Gastrocnemius medialis (tissue), 4 donors: ENCODE results near the gene TSPAN10. TPM values are rescaled to one million over a fixed set of nuclear protein-coding genes. Genes with fewer than 3 reads are reported as not detected.

ENCODE experiments used
- ATAC-seq, 2 donors: fragments of 150-250 bp; one replicate each; pipeline ENCODE4 v1.9.1; 2016
- DNase-seq, 2 donors: peaks; one replicate each; pipeline ENCODE4 v3.0.0-alpha.2; 2019
- H3K27ac ChIP-seq, 4 donors: fragments of 200-600 bp; sonication (generic); 1 replicate in 1 of 4; 2 replicates in 3 of 4; pipeline ENCODE4 v1.5.1; 2016 to 2018; ENCODE audit warnings: mild to moderate bottlenecking in 2 of 4, moderate library complexity in 1 of 4
- H3K27me3 ChIP-seq, 3 donors: fragments of 200-600 bp; sonication (generic) in 2 of 3; 1 replicate in 1 of 3; 2 replicates in 2 of 3; pipeline versions ENCODE4 v1.5.1 to v1.6.0; 2016 to 2019; ENCODE audit warnings: mild to moderate bottlenecking in 1 of 3, moderate library complexity in 1 of 3
- H3K36me3 ChIP-seq, 2 donors: fragments of 200-600 bp; sonication (generic) in 1 of 2; one replicate each; pipeline ENCODE4 v1.5.1; 2017 to 2018
- H3K4me1 ChIP-seq, 2 donors: fragments of 200-600 bp; sonication (generic) in 1 of 2; one replicate each; pipeline ENCODE4 v1.5.1; 2016 to 2017; ENCODE audit warnings: mild to moderate bottlenecking in 2 of 2
- H3K4me3 ChIP-seq, 4 donors: fragments of 200-600 bp; sonication (generic) in 3 of 4; 1 replicate in 1 of 4; 2 replicates in 3 of 4; pipeline ENCODE4 v1.5.1; 2016 to 2019; ENCODE audit warnings: mild to moderate bottlenecking in 2 of 4
- H3K9me3 ChIP-seq, 3 donors: fragments of 200-600 bp; sonication (generic) in 2 of 3; 1 replicate in 1 of 3; 2 replicates in 2 of 3; pipeline ENCODE4 v1.5.1; 2016 to 2019
- POLR2A ChIP-seq, 2 donors: fragments of 450-650 bp; IDR thresholded peaks; one replicate each; pipeline ENCODE4 v1.6.1; 2017; ENCODE audit warnings: antibody characterized with exemption in 2 of 2, mild to moderate bottlenecking in 2 of 2, moderate library complexity in 2 of 2
- in situ Hi-C, 4 donors: fragments of 200-750 bp; cut with MboI; loops; one replicate each; pipeline versions ENCODE4 v1.15.0 to v1.8.0; 2017; ENCODE audit warnings: low sequenced_read_pairs in 4 of 4
- intact Hi-C: fragments of 100-400 bp; cut with DNase I; formaldehyde crosslinking; loops from one replicate; pipeline ENCODE4 v1.15.1; 2023; ENCODE audit warnings: low total_unique reads
- total RNA-seq, 4 donors: library from RNA; depleted of rRNA; stranded (reverse); fragments of >200 nt; gene quantifications; one replicate each; pipeline versions ENCODE4 v1.1.0 to v1.2.3, GENCODE V29; 2016
- TF ChIP-seq, protein P1 (sequence below), 5 experiments: fragments of 450-650 bp in 3 of 5; fragments of 200-600 bp in 2 of 5; sonication (generic) in 2 of 5; IDR thresholded peaks in 4 of 5; conservative IDR thresholded peaks in 1 of 5; 1 replicate in 4 of 5; 2 replicates in 1 of 5; pipeline ENCODE4 v1.5.1; 2016 to 2019; ENCODE audit warnings: antibody characterized with exemption in 5 of 5, mild to moderate bottlenecking in 3 of 5, moderate library complexity in 3 of 5

TSPAN10 gene
- total RNA-seq, 4 donors from 2014 or later: 0.22 to 0.26 TPM; not detected in 2

DNA sequence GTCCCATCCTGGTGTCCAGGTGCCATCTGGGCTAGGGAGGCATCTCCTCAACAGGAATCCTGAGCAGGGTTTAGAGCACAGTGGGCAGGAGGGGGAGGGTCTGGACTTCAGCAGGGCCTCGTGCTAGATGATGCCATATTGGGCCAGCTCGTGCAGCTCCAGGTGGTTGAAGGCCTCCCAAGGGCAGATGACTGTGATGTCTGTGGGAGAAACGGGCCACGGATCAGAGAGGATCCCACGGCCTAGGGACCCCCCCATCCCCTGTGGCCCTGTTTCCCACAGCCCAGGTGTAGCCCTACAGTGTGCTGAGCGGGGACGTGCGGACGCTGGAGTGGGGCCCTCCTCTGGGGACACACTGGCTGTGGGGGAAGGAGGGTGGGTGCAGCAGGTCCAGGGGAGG, 14.0 kb downstream of the TSPAN10 start:
- Histone ChIP-seq H3K27ac (no peak overlapping the region), H3K4me1 (no peaks in the 10 kb centered on the region), H3K36me3 (no peaks in the 10 kb centered on the region), H3K9me3 (no peaks in the 10 kb centered on the region), H3K4me3 (no peak overlapping the region), H3K27me3 (peaks cover 31 to 38% (median 38%) of the 10 kb centered on the region in 3 donors)
- DNase-seq (no peak), ATAC-seq (no peak)
- TF ChIP-seq POLR2A (IDR thresholded peaks at IDR 0.05): no peak
- TF ChIP-seq, protein P1, sequence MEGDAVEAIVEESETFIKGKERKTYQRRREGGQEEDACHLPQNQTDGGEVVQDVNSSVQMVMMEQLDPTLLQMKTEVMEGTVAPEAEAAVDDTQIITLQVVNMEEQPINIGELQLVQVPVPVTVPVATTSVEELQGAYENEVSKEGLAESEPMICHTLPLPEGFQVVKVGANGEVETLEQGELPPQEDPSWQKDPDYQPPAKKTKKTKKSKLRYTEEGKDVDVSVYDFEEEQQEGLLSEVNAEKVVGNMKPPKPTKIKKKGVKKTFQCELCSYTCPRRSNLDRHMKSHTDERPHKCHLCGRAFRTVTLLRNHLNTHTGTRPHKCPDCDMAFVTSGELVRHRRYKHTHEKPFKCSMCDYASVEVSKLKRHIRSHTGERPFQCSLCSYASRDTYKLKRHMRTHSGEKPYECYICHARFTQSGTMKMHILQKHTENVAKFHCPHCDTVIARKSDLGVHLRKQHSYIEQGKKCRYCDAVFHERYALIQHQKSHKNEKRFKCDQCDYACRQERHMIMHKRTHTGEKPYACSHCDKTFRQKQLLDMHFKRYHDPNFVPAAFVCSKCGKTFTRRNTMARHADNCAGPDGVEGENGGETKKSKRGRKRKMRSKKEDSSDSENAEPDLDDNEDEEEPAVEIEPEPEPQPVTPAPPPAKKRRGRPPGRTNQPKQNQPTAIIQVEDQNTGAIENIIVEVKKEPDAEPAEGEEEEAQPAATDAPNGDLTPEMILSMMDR (IDR thresholded peaks at IDR 0.05 in 4 of 5, conservative IDR thresholded peaks at IDR 0.05 in 1 of 5): no peak
- in situ Hi-C loops: no loop called here
- intact Hi-C loops: no loop called here

DNA sequence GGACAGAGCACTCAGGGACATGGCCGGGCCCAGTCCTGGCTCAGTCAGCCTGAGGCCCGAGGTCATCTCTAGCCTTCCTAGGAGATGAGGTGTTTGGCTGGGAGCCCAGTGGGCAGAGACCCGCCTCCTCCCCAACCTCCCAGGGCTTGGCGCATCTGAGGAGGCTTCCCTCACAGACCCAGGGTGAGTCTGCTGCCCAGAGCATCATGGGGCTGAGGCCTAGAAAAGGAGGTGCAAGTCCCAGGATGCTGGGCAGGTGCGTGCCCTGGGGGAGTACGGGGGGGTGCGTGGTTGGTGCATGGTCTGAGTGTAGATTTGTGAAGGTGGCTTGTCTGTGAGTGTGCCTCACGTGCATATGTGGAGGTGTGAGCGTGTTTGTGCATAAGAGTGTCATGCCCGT, 14.7 kb downstream of the TSPAN10 start:
- no peak overlapping the region for H3K4me3 ChIP-seq
- H3K27me3 ChIP-seq: peaks cover 31 to 38% (median 38%) of the 10 kb centered on the region in 3 donors
- TF ChIP-seq, protein P1 (IDR thresholded peaks at IDR 0.05 in 4 of 5, conservative IDR thresholded peaks at IDR 0.05 in 1 of 5): no peak
- TF ChIP-seq POLR2A (IDR thresholded peaks at IDR 0.05): no peak
- H3K27ac ChIP-seq: no peak overlapping the region
- ATAC-seq: no peak
- in situ Hi-C loops: no loop called here
- H3K36me3 ChIP-seq: no peaks in the 10 kb centered on the region
- intact Hi-C loops: no loop called here
- H3K9me3 ChIP-seq: no peaks in the 10 kb centered on the region
- H3K4me1 ChIP-seq: no peaks in the 10 kb centered on the region
- DNase-seq: no peak

GRCh38 chr17:81652906-81653771, 16.1 kb downstream of the TSPAN10 start:
- intact Hi-C loops: no loop called here
- Histone ChIP-seq H3K36me3 (no peaks in the 10 kb centered on the region), H3K9me3 (no peaks in the 10 kb centered on the region), H3K27ac (no peak overlapping the region), H3K4me1 (no peaks in the 10 kb centered on the region), H3K4me3 (no peak overlapping the region), H3K27me3 (peaks cover 23 to 37% (median 31%) of the 10 kb centered on the region in 3 donors)
- DNase-seq: no peak
- in situ Hi-C loops: no loop called here
- TF ChIP-seq POLR2A (IDR thresholded peaks at IDR 0.05): no peak
- TF ChIP-seq, protein P1 (IDR thresholded peaks at IDR 0.05 in 4 of 5, conservative IDR thresholded peaks at IDR 0.05 in 1 of 5): no peak
- no peak for ATAC-seq

GRCh38 chr17:81655378-81656117, 18.6 kb downstream of the TSPAN10 start:
- intact Hi-C loops (no loop called here), in situ Hi-C loops (no loop called here)
- Histone ChIP-seq H3K4me3 (no peak overlapping the region), H3K36me3 (no peaks in the 10 kb centered on the region), H3K4me1 (no peaks in the 10 kb centered on the region), H3K27me3 (peaks cover under 1 to 16% (median 8%) of the 10 kb centered on the region in 3 donors), H3K27ac (no peak overlapping the region), H3K9me3 (no peaks in the 10 kb centered on the region)
- ATAC-seq: no peak
- no peak for DNase-seq
- no peak for TF ChIP-seq POLR2A (IDR thresholded peaks at IDR 0.05)
- TF ChIP-seq, protein P1 (IDR thresholded peaks at IDR 0.05 in 4 of 5, conservative IDR thresholded peaks at IDR 0.05 in 1 of 5): no peak
